HepG2 (cell line): Measurements from ENCODE around the gene COPS7A. TPM values are rescaled to one million over a fixed set of nuclear protein-coding genes. Genes with fewer than 3 reads are reported as not detected.

Experiments
- CC2D1A ChIP-seq: sonication (generic); formaldehyde crosslinking; IDR thresholded peaks from 2 replicates; pipeline ENCODE4 v1.8.1; 2023; ENCODE audit warnings: mild to moderate bottlenecking, missing genetic modification reagents
- FOSL1 ChIP-seq: sonication (generic); formaldehyde crosslinking; IDR thresholded peaks from 2 replicates; pipeline ENCODE4 v1.9.0; 2021; ENCODE audit warnings: missing genetic modification reagents, borderline replicate concordance
- HNF4A ChIP-seq: sonication (generic); formaldehyde crosslinking; IDR thresholded peaks from 2 replicates; pipeline ENCODE4 v1.4.0; 2020; ENCODE audit warnings: missing genetic modification reagents
- KDM6A ChIP-seq: IDR thresholded peaks from 2 replicates; pipeline ENCODE4 v1.6.1; 2016; ENCODE audit warnings: low read depth
- KLF6 ChIP-seq: IDR thresholded peaks from 2 replicates; pipeline ENCODE4 v1.8.0; 2016; ENCODE audit warnings: missing biosample characterization, missing genetic modification reagents
- MLLT10 ChIP-seq: sonication (generic); formaldehyde crosslinking; IDR thresholded peaks from 2 replicates; pipeline ENCODE4 v1.4.0; 2020; ENCODE audit warnings: missing genetic modification reagents
- NCOA5 ChIP-seq: sonication (generic); formaldehyde crosslinking; IDR thresholded peaks from 2 replicates; pipeline ENCODE4 v1.4.0; 2020; ENCODE audit warnings: missing genetic modification reagents
- REPIN1 ChIP-seq: sonication (generic); formaldehyde crosslinking; IDR thresholded peaks from 2 replicates; pipeline ENCODE4 v1.8.0; 2022; ENCODE audit warnings: missing genetic modification reagents, low read depth, mild to moderate bottlenecking, borderline replicate concordance
- SAFB2 ChIP-seq: sonication (generic); formaldehyde crosslinking; IDR thresholded peaks from 2 replicates; pipeline ENCODE4 v1.5.1; 2020; ENCODE audit warnings: missing genetic modification reagents, low read depth, mild to moderate bottlenecking, borderline replicate concordance
- SRY ChIP-seq: sonication (generic); formaldehyde crosslinking; IDR thresholded peaks from 2 replicates; pipeline ENCODE4 v1.8.0; 2022; ENCODE audit warnings: mild to moderate bottlenecking, missing genetic modification reagents
- STAG1 ChIP-seq: sonication (generic); formaldehyde crosslinking; IDR thresholded peaks from 2 replicates; pipeline ENCODE4 v1.4.0; 2020; ENCODE audit warnings: missing genetic modification reagents
- TCF12 ChIP-seq, 2 experiments: fragments of 450-650 bp in 1 of 2; sonication (generic) in 1 of 2; formaldehyde crosslinking in 1 of 2; IDR thresholded peaks; 2 replicates each; pipeline versions ENCODE4 v1.6.1 to v1.8.0; 2017 to 2022; ENCODE audit warnings: antibody characterized with exemption in 1 of 2, mild to moderate bottlenecking in 1 of 2, missing genetic modification reagents in 1 of 2, moderate library complexity in 1 of 2
- YEATS2 ChIP-seq: sonication (generic); formaldehyde crosslinking; IDR thresholded peaks from 2 replicates; pipeline ENCODE4 v1.4.0; 2020; ENCODE audit warnings: missing genetic modification reagents, borderline replicate concordance
- ZFP62 ChIP-seq: sonication (generic); formaldehyde crosslinking; IDR thresholded peaks from 2 replicates; pipeline ENCODE4 v1.4.0; 2020; ENCODE audit warnings: missing genetic modification reagents
- ZNF124 ChIP-seq: sonication (generic); formaldehyde crosslinking; IDR thresholded peaks from 2 replicates; pipeline ENCODE4 v1.4.0; 2020; ENCODE audit warnings: missing genetic modification reagents
- ZNF143 ChIP-seq: sonication (generic); formaldehyde crosslinking; IDR thresholded peaks from 2 replicates; pipeline ENCODE4 v1.4.0; 2020; ENCODE audit warnings: missing genetic modification reagents
- ZNF180 ChIP-seq: sonication (generic); formaldehyde crosslinking; IDR thresholded peaks from 2 replicates; pipeline ENCODE4 v1.4.0; 2020; ENCODE audit warnings: low read depth, missing genetic modification reagents, borderline replicate concordance
- ZNF20 ChIP-seq: sonication (generic); formaldehyde crosslinking; IDR thresholded peaks from 2 replicates; pipeline ENCODE4 v1.4.0; 2020; ENCODE audit warnings: mild to moderate bottlenecking, moderate library complexity, missing genetic modification reagents
- ZNF431 ChIP-seq: sonication (generic); formaldehyde crosslinking; IDR thresholded peaks from 2 replicates; pipeline ENCODE4 v1.9.0; 2022; ENCODE audit warnings: missing genetic modification reagents, low read depth, mild to moderate bottlenecking, borderline replicate concordance
- polyA plus RNA-seq, 8 experiments: library from polyadenylated mRNA; depleted of rRNA in 3 of 8; stranded (reverse) in 7 of 8; unstranded in 1 of 8; fragments of >200 nt; fragmentation: Illumina TruSeq in 4 of 8; extraction: Trizol in 4 of 8; gene quantifications; 2 replicates each; pipeline versions ENCODE4 v1.2.1 to v1.2.3, GENCODE V29; 2011 to 2016; ENCODE audit warnings: low read depth in 4 of 8, missing spikeins in 1 of 8, mixed read lengths in 1 of 8; ENCODE audit not compliant: insufficient read depth in 1 of 8
- total RNA-seq, 5 experiments: library from RNA; depleted of rRNA; stranded (reverse); fragments of >200 nt; fragmentation: Illumina TruSeq; extraction: Trizol; gene quantifications; 2 replicates each; pipeline ENCODE4 v1.2.3, GENCODE V29; 2016; ENCODE audit warnings: low read depth in 1 of 5
- TF ChIP-seq, protein P1 (sequence below): sonication (generic); formaldehyde crosslinking; IDR thresholded peaks from 2 replicates; pipeline ENCODE4 v1.9.0; 2021; ENCODE audit warnings: missing genetic modification reagents, mild to moderate bottlenecking, borderline replicate concordance
- TF ChIP-seq, protein P2 (sequence below): sonication (generic); formaldehyde crosslinking; IDR thresholded peaks from 2 replicates; pipeline ENCODE4 v1.8.0; 2022; ENCODE audit warnings: mild to moderate bottlenecking, missing genetic modification reagents, borderline replicate concordance
- TF ChIP-seq, protein P3 (sequence below): sonication (generic); formaldehyde crosslinking; IDR thresholded peaks from 2 replicates; pipeline ENCODE4 v1.5.1; 2020; ENCODE audit warnings: missing genetic modification reagents, mild to moderate bottlenecking, borderline replicate concordance
- TF ChIP-seq, protein P4 (sequence below): sonication (generic); formaldehyde crosslinking; IDR thresholded peaks from 2 replicates; pipeline ENCODE4 v1.9.0; 2021; ENCODE audit warnings: missing genetic modification reagents, borderline replicate concordance
- TF ChIP-seq, protein P5 (sequence below): sonication (generic); formaldehyde crosslinking; IDR thresholded peaks from 2 replicates; pipeline ENCODE4 v1.4.0; 2020; ENCODE audit warnings: missing genetic modification reagents

The COPS7A gene
- total and polyA plus RNA-seq, 2 of the 13 experiments (the other 11 are each of a cell fraction or from before 2014, with no cell fraction given), result 40.0 to 73.6 TPM

DNA sequence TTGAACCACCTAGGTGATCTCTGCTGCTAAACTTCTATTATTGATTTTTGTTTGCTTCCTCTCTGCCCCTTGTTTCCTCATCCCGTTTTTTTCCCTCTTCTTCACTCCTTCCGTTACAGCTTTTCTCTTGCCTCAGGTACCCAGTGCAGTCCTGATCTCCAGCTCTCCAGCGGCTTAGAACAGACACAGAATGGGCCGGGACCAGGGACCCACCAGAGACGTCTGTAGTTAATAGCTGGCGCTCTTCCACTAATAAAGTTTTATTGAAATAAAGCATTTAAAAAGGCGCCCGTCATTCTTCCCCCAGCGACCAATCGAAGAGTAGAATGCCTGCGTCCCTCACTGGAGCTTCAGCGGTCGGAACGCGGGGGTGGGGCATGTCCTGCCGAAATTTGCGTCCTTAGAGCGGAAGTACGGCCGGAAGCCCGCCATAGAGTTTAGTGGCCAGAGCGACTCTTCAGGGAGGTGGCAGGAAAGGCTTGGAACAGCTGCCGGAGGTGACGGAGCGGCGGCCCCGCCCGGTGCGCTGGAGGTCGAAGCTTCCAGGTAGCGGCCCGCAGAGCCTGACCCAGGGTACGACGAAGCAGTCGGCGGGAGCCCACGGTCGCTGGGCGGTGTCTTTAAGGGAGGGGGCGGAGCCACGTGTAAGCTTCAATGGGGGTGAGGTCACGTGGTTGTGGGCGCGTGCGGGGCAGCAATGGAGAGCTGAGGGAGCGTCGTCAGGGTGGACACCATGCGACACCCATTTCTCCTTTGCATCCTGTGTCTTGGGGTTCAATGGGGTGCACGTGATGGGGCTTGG lies at the start of gene COPS7A (continued):
- TF ChIP-seq, protein P1, sequence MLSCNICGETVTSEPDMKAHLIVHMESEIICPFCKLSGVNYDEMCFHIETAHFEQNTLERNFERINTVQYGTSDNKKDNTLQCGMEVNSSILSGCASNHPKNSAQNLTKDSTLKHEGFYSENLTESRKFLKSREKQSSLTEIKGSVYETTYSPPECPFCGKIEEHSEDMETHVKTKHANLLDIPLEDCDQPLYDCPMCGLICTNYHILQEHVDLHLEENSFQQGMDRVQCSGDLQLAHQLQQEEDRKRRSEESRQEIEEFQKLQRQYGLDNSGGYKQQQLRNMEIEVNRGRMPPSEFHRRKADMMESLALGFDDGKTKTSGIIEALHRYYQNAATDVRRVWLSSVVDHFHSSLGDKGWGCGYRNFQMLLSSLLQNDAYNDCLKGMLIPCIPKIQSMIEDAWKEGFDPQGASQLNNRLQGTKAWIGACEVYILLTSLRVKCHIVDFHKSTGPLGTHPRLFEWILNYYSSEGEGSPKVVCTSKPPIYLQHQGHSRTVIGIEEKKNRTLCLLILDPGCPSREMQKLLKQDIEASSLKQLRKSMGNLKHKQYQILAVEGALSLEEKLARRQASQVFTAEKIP, result no peak
- TF ChIP-seq SRY (CRISPR knock-in tag) (peak; percentile 92; the same call in 1 of the 2 replicates), YEATS2 (CRISPR knock-in tag) (peak; percentile 97), NCOA5 (no peak), MLLT10 (CRISPR knock-in tag) (no peak), KDM6A (CRISPR knock-in tag) (no peak), ZFP62 (CRISPR knock-in tag) (no peak), KLF6 (CRISPR knock-in tag) (peak; percentile 88), ZNF124 (CRISPR knock-in tag) (peak; percentile 85; the same call in 1 of the 2 replicates), SAFB2 (CRISPR knock-in tag) (peak; percentile 75; the same call in 1 of the 2 replicates), TCF12 (IDR thresholded peaks at IDR 0.05) (no peak), TCF12 (CRISPR knock-in tag; IDR thresholded peaks at IDR 0.05) (no peak; the same call in 1 of the 2 replicates), ZNF180 (peak; percentile 33; the same call in 1 of the 2 replicates), ZNF143 (CRISPR knock-in tag) (peak; percentile 65), STAG1 (CRISPR knock-in tag) (no peak), REPIN1 (CRISPR knock-in tag) (peak; percentile 85), ZNF20 (no peak), HNF4A (peak; percentile 37; the same call in 1 of the 2 replicates), CC2D1A (peak; percentile 84; the same call in 1 of the 2 replicates), ZNF431 (peak; percentile 72), FOSL1 (CRISPR knock-in tag) (no peak)
- TF ChIP-seq, protein P2, sequence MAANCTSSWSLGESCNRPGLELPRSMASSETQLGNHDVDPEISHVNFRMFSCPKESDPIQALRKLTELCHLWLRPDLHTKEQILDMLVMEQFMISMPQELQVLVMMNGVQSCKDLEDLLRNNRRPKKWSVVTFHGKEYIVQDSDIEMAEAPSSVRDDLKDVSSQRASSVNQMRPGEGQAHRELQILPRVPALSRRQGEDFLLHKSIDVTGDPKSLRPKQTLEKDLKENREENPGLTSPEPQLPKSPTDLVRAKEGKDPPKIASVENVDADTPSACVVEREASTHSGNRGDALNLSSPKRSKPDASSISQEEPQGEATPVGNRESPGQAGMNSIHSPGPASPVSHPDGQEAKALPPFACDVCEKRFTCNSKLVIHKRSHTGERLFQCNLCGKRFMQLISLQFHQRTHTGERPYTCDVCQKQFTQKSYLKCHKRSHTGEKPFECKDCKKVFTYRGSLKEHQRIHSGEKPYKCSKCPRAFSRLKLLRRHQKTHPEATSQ (CRISPR knock-in tag), result peak; percentile 44; the same call in 1 of the 2 replicates
- TF ChIP-seq, protein P3, sequence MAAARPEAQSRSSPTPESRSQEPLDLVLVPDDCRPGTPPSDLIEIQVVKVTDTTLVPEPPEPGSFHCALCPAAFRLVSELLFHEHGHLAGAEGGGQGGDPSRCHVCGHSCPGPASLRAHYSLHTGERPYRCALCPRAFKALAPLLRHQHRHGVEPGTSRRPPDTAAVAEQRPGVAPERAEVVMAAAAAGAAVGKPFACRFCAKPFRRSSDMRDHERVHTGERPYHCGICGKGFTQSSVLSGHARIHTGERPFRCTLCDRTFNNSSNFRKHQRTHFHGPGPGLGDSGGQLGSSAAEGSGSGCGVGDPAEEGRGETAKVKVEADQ (CRISPR knock-in tag), result peak; percentile 77
- TF ChIP-seq, protein P4, sequence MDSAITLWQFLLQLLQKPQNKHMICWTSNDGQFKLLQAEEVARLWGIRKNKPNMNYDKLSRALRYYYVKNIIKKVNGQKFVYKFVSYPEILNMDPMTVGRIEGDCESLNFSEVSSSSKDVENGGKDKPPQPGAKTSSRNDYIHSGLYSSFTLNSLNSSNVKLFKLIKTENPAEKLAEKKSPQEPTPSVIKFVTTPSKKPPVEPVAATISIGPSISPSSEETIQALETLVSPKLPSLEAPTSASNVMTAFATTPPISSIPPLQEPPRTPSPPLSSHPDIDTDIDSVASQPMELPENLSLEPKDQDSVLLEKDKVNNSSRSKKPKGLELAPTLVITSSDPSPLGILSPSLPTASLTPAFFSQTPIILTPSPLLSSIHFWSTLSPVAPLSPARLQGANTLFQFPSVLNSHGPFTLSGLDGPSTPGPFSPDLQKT (CRISPR knock-in tag), result peak; percentile 20; the same call in 1 of the 2 replicates
- TF ChIP-seq, protein P5, sequence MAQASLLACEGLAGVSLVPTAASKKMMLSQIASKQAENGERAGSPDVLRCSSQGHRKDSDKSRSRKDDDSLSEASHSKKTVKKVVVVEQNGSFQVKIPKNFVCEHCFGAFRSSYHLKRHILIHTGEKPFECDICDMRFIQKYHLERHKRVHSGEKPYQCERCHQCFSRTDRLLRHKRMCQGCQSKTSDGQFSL (CRISPR knock-in tag), result peak; percentile 89; the same call in 1 of the 2 replicates
